Lung (tissue), 12 donors: ENCODE data around the gene CCDC137. TPM values are rescaled to one million over a fixed set of nuclear protein-coding genes. Genes with fewer than 3 reads are reported as not detected.

ENCODE experiments used
- ATAC-seq: fragments of 200-7000 bp; cut with Tn5 transposase; one replicate; pipeline ENCODE4 v1.9.1; 2020; ENCODE audit warnings: moderate number of reproducible peaks; ENCODE audit not compliant: insufficient read depth, low FRiP score
- DNase-seq, 3 donors: peaks; one replicate each; pipeline ENCODE4 v3.0.0-alpha.2; 2013 to 2017
- H3K27ac ChIP-seq, 2 donors: one replicate each; pipeline ENCODE4 v1.5.1; 2013; ENCODE audit warnings: mild to moderate bottlenecking in 2 of 2, moderate library complexity in 2 of 2, control low read depth in 1 of 2, inconsistent platforms in 1 of 2, low read depth in 1 of 2, low read length in 1 of 2
- H3K27me3 ChIP-seq, 3 donors: one replicate each; pipeline ENCODE4 v1.5.1; 2013; ENCODE audit warnings: low read length in 2 of 3; ENCODE audit not compliant: control insufficient read depth in 3 of 3, insufficient read depth in 3 of 3
- H3K36me3 ChIP-seq, 4 donors: one replicate each; pipeline ENCODE4 v1.5.1; 2013; ENCODE audit warnings: low read length in 4 of 4, mild to moderate bottlenecking in 1 of 4, moderate library complexity in 1 of 4; ENCODE audit not compliant: control insufficient read depth in 4 of 4, insufficient read depth in 4 of 4
- H3K4me1 ChIP-seq, 5 donors: one replicate each; pipeline ENCODE4 v1.5.1; 2013; ENCODE audit warnings: low read length in 5 of 5, mild to moderate bottlenecking in 2 of 5, moderate library complexity in 1 of 5; ENCODE audit not compliant: control insufficient read depth in 5 of 5, insufficient read depth in 5 of 5
- H3K4me3 ChIP-seq: one replicate; pipeline ENCODE4 v1.5.1; 2013; ENCODE audit warnings: mild to moderate bottlenecking, control low read depth, moderate library complexity
- H3K9ac ChIP-seq, 2 donors: one replicate each; pipeline ENCODE4 v1.5.1; 2013; ENCODE audit warnings: low read length in 2 of 2, control low read depth in 1 of 2; ENCODE audit not compliant: insufficient read depth in 1 of 2
- H3K9me3 ChIP-seq, 4 donors: one replicate each; pipeline ENCODE4 v1.5.1; 2013; ENCODE audit warnings: low read length in 3 of 4, mild to moderate bottlenecking in 1 of 4, moderate library complexity in 1 of 4; ENCODE audit not compliant: control insufficient read depth in 4 of 4, insufficient read depth in 3 of 4
- CTCF ChIP-seq: IDR thresholded peaks from 2 replicates; pipeline ENCODE4 v1.5.1; 2012; ENCODE audit warnings: mild to moderate bottlenecking; ENCODE audit errors: control extremely low read depth, extremely low read depth
- WGBS, 2 donors: extraction: QIAGEN DNeasy Blood & Tissue Kit; methylation state at CpG; one replicate each; pipeline ENCODE4 v1.1.7; 2013; 5-methylcytosine and 5-hydroxymethylcytosine counted together
- polyA plus RNA-seq, 2 donors: library from polyadenylated mRNA; stranded (reverse); fragments of 200-250 nt; gene quantifications; one replicate each; pipeline ENCODE4 v1.2.1, GENCODE V29; 2013
- total RNA-seq, 2 donors: library from RNA; depleted of rRNA in 1 of 2; stranded (reverse); fragments of >200 nt in 1 of 2; gene quantifications; one replicate each; pipeline ENCODE4 v1.2.1, GENCODE V29; 2014 to 2021
- donor health status: control.
- donor health status: control.
- donor health status: Bipolar disorder and iron deficiency.
- donor health status: healthy.
- donor health status: DM: yes; HTN: yes; CAD: no.

The CCDC137 gene
- total and polyA plus RNA-seq, 4 donors: 10.2 to 23.6 (median 16.7) TPM

- WGBS, 2 donors: 90 to 94% methylated on average over 5 of the region's 5 CpGs
- ATAC-seq (no peak), DNase-seq (no peak)
- H3K9ac ChIP-seq: peak overlapping the region; percentile 28 to 37
- H3K27ac ChIP-seq: no peak overlapping the region
- no peak overlapping the region for H3K4me3 ChIP-seq
- TF ChIP-seq CTCF: no peak
- H3K9me3 ChIP-seq: no peaks in the 10 kb centered on the region
- peaks cover 0 to 14% (median 8%) of the 10 kb centered on the region in 5 donors for H3K4me1 ChIP-seq
- no peaks in the 10 kb centered on the region for H3K27me3 ChIP-seq
- peaks cover 0 to 3% (median 1%) of the 10 kb centered on the region in 4 donors for H3K36me3 ChIP-seq
These were observed 31.1 kb upstream of the CCDC137 start for GRCh38 chr17:81635431-81635830.

GRCh38 chr17:81635973-81636504 is 30.5 kb upstream of the CCDC137 start:
- WGBS, 2 donors: 33 to 47% methylated on average over 18 of the region's 18 CpGs
- peak overlapping the region; percentile 86 for H3K4me3 ChIP-seq
- no peaks in the 10 kb centered on the region for H3K27me3 ChIP-seq
- ATAC-seq (peak; percentile 49), DNase-seq (no peak)
- peaks cover 0 to 3% (median 1%) of the 10 kb centered on the region in 4 donors for H3K36me3 ChIP-seq
- no peak for TF ChIP-seq CTCF
- peak overlapping the region; percentile 89 to 96 for H3K27ac ChIP-seq
- peaks cover 0 to 14% (median 8%) of the 10 kb centered on the region in 5 donors for H3K4me1 ChIP-seq
- H3K9ac ChIP-seq: peak overlapping the region; percentile 73 to 88
- no peaks in the 10 kb centered on the region for H3K9me3 ChIP-seq

GRCh38 chr17:81636505-81637288 is 29.8 kb upstream of the CCDC137 start, which contains the start of the genes NPLOC4 and TSPAN10:
Gene NPLOC4, minus strand, starts transcription at chr17:81637112. Its CDS starts 182 bp downstream, at chr17:81636930.
Gene TSPAN10, plus strand, starts transcription at chr17:81637196. Its CDS starts 5,217 bp downstream, at chr17:81642413.
- DNase-seq (peak; percentile 91 to 93 (median 92)), ATAC-seq (peak; percentile 90)
- H3K27ac ChIP-seq: peak within 1 kb of the TSS; percentile 89 to 96
- 0 to 1% methylated on average over 56 to 77 of the region's 77 CpGs for WGBS, 2 donors
- peaks cover 0 to 14% (median 8%) of the 10 kb centered on the region in 5 donors for H3K4me1 ChIP-seq
- TF ChIP-seq CTCF: no peak
- no peaks in the 10 kb centered on the region for H3K9me3 ChIP-seq
- H3K36me3 ChIP-seq: no peaks in the 10 kb centered on the region
- no peaks in the 10 kb centered on the region for H3K27me3 ChIP-seq
- H3K4me3 ChIP-seq: peak within 1 kb of the TSS; percentile 86
- peak within 1 kb of the TSS; percentile 73 to 88 for H3K9ac ChIP-seq
